NCI-H345 (cell line): ENCODE results near the gene BUD23.
A peak's percentile ranks its signal among the peaks of the same experiment; 100 is the strongest.
"Not testable (repeated sequence)": the region's sequence is repeated elsewhere in the genome, so short reads cannot be mapped to it uniquely, and the experiment has no call there.

Experiments
- DNase-seq: peaks from one replicate; lab custom pipeline; 2025; lab: John Stamatoyannopoulos, UW

BUD23 gene

GRCh38 chr7:73668103-73668885 lies 15.1 kb upstream of the BUD23 start:
- peak; percentile 5 for DNase-seq

- no peak for DNase-seq
Observed at GRCh38 chr7:73668886-73669230, 14.5 kb upstream of the BUD23 start.

- no peak for DNase-seq
Observed at GRCh38 chr7:73669288-73669701, 14.1 kb upstream of the BUD23 start.

GRCh38 chr7:73669858-73670385 lies 13.5 kb upstream of the BUD23 start:
- no peak for DNase-seq

GRCh38 chr7:73671322-73671661 lies 12.1 kb upstream of the BUD23 start:
- DNase-seq, result no peak

GRCh38 chr7:73671857-73672445 lies 11.4 kb upstream of the BUD23 start:
- no peak for DNase-seq

- no peak for DNase-seq
Observed at GRCh38 chr7:73674468-73675124, 8.8 kb upstream of the BUD23 start.

GRCh38 chr7:73676062-73676461 lies 7.3 kb upstream of the BUD23 start:
- not testable (repeated sequence) for DNase-seq

- no peak for DNase-seq
Observed at GRCh38 chr7:73678862-73679261, 4.5 kb upstream of the BUD23 start.

GRCh38 chr7:73679709-73680108 lies 3.7 kb upstream of the BUD23 start:
- DNase-seq, result no peak

GRCh38 chr7:73680501-73680900 lies 2.9 kb upstream of the BUD23 start:
- DNase-seq, result no peak

- no peak for DNase-seq
Observed at GRCh38 chr7:73681031-73681430, 2.4 kb upstream of the BUD23 start.

GRCh38 chr7:73682745-73683055 lies 697 bp upstream of the BUD23 start:
- DNase-seq, result no peak

GRCh38 chr7:73683788-73684693 lies 644 bp downstream of the BUD23 start:
- DNase-seq, result peak; percentile 15

- no peak for DNase-seq
Observed at GRCh38 chr7:73685311-73685710, 1.9 kb downstream of the BUD23 start.

GRCh38 chr7:73688288-73688687 lies 4.9 kb downstream of the BUD23 start:
- DNase-seq, result no peak

- DNase-seq, result no peak
Observed at GRCh38 chr7:73690646-73691045, 7.2 kb downstream of the BUD23 start.

GRCh38 chr7:73696372-73696771 lies 13.0 kb downstream of the BUD23 start:
- DNase-seq, result no peak

- DNase-seq, result no peak
Observed at GRCh38 chr7:73698410-73698809, 15.0 kb downstream of the BUD23 start.

GRCh38 chr7:73699370-73700068 lies 16.1 kb downstream of the BUD23 start:
- DNase-seq, result no peak

GRCh38 chr7:73700069-73700423 lies 16.6 kb downstream of the BUD23 start:
- DNase-seq, result no peak
